ENCODE measurements around the gene SMS. TPM values are rescaled to one million over a fixed set of nuclear protein-coding genes. Genes with fewer than 3 reads are reported as not detected.

The SMS gene
- total and polyA plus RNA-seq, 10 of the 15 experiments (the other 5 are each of a cell fraction or from before 2014, with no cell fraction given), result 55.8 to 156 (median 114) TPM

GRCh38 chrX:22037225-22037624, 96.7 kb downstream of the SMS start:
- no peaks in the 10 kb centered on the region for H3K4me1 ChIP-seq (ENCODE audit: control insufficient read depth, insufficient read depth, low read length)
- H3K9ac ChIP-seq (ENCODE audit: control insufficient read depth, insufficient read depth, low read length), result no peak overlapping the region
- H3K36me3 ChIP-seq (ENCODE audit: control insufficient read depth in 2 of 2, insufficient read depth in 2 of 2, low read length in 1 of 2), result no peaks in the 10 kb centered on the region
- H3K27ac ChIP-seq (ENCODE audit: control insufficient read depth, insufficient read depth), result no peak overlapping the region
- no peaks in the 10 kb centered on the region for H3K27me3 ChIP-seq (replicated peaks in 1 of 2; ENCODE audit: control insufficient read depth in 2 of 2, insufficient read depth in 2 of 2, low read length in 1 of 2)
- H3K4me3 ChIP-seq, result no peak overlapping the region
- TF ChIP-seq CREB1 (IDR thresholded peaks at IDR 0.05; ENCODE audit: low read depth) (no peak), TCF3 (IDR thresholded peaks at IDR 0.05; ENCODE audit: borderline replicate concordance, insufficient read depth, low read depth, low read length) (no peak), USF2 (IDR thresholded peaks at IDR 0.05; ENCODE audit: borderline replicate concordance, low read depth, low read length) (no peak), ZBTB4 (CRISPR knock-in tag; IDR thresholded peaks at IDR 0.05) (no peak), E2F4 (IDR thresholded peaks at IDR 0.05; ENCODE audit: low read depth, low read length) (no peak), PML (IDR thresholded peaks at IDR 0.05; ENCODE audit: low read length) (no peak), ZNF274 (IDR thresholded peaks at IDR 0.05; ENCODE audit: insufficient read depth, insufficient read length) (no peak), RBBP5 (conservative IDR thresholded peaks at IDR 0.05) (no peak), CEBPB (IDR thresholded peaks at IDR 0.05; ENCODE audit: borderline replicate concordance in 1 of 2, low read depth in 2 of 2, low read length in 2 of 2) (no peak), ATF3 (IDR thresholded peaks at IDR 0.05; ENCODE audit: borderline replicate concordance, extremely low read depth, low read depth, low read length) (no peak), YY1 (IDR thresholded peaks at IDR 0.05; ENCODE audit: low read depth, low read length) (no peak), NFIC (IDR thresholded peaks at IDR 0.05; ENCODE audit: low read depth, low read length) (no peak), HDAC6 (IDR thresholded peaks at IDR 0.05; ENCODE audit: unreplicated experiment) (no peak), SPI1 (IDR thresholded peaks at IDR 0.05; ENCODE audit: borderline replicate concordance, insufficient read depth, low read depth, low read length) (no peak), TAF1 (IDR thresholded peaks at IDR 0.05; ENCODE audit: borderline replicate concordance, low read depth, low read length) (no peak), ETV6 (conservative IDR thresholded peaks at IDR 0.05 in 1 of 2, IDR thresholded peaks at IDR 0.05 in 1 of 2; ENCODE audit: borderline replicate concordance in 1 of 2, low read depth in 1 of 2) (no peak), MYB (IDR thresholded peaks at IDR 0.05; ENCODE audit: borderline replicate concordance, low read depth, low read length) (no peak), PAX8 (IDR thresholded peaks at IDR 0.05) (no peak)
- ChIA-PET POLR2A (interaction anchor here (0.8 to 1.4 kb wide), 3 partner anchors 23 to 47 kb away, joined by 3 to 6 read pairs (median 4); no protein-coding TSS in a partner anchor), RAD21 (ENCODE audit: unreplicated experiment) (interaction anchor here (0.8 to 5.1 kb wide), 7 partner anchors 9 to 157 kb away, joined by 3 to 51 read pairs (median 5); no protein-coding TSS in a partner anchor), CTCF (interaction anchor here (0.6 to 2.3 kb wide), 9 partner anchors 11 to 743 kb away, joined by 3 to 6 read pairs (median 4); no protein-coding TSS in a partner anchor), SMC1A (ENCODE audit: uncharacterized antibody, unreplicated experiment) (interaction anchor here (0.7 to 4.7 kb wide), 10 partner anchors 9 to 156 kb away, joined by 3 to 50 read pairs (median 6); no protein-coding TSS in a partner anchor)
- no TSS peak for BruUV-seq (replicated peaks)
- ATAC-seq (peak; percentile 9; the same call in 2 of the 3 replicates), FAIRE-seq (no peak), DNase-seq (ENCODE audit: low read depth, low spot score) (no peak)
- H3K79me2 ChIP-seq (ENCODE audit: control insufficient read depth, insufficient read depth, low read length), result no peaks in the 10 kb centered on the region
- H3K9me3 ChIP-seq (replicated peaks; ENCODE audit: control insufficient read depth, insufficient read depth, low read length), result no peaks in the 10 kb centered on the region
- intact Hi-C loops (cut with micrococcal nuclease; ENCODE audit: unreplicated experiment) (no loop called here), in situ Hi-C loops (cut with MboI) (no loop called here)
- no peak overlapping the region for H3K4me2 ChIP-seq (ENCODE audit: control insufficient read depth, insufficient read depth)
- H2AFZ ChIP-seq (ENCODE audit: control insufficient read depth, low read depth, low read length), result no peak overlapping the region
- no peaks in the 10 kb centered on the region for H4K20me1 ChIP-seq (ENCODE audit: control insufficient read depth, insufficient read depth)
- 46% methylated on average over 2 of the region's 2 CpGs for WGBS (ENCODE audit: insufficient coverage, insufficient replicate concordance, low lambda C conversion rate, missing lambda C conversion rate)
